HG03095 (cell line): Measurements from ENCODE around the gene KIF25.
"Not testable (repeated sequence)": the region's sequence is repeated elsewhere in the genome, so short reads cannot be mapped to it uniquely, and the experiment has no call there.

Experiments used
- ATAC-seq: cut with Tn5 transposase; IDR thresholded peaks from one replicate; pipeline ENCODE4 v1.9.1; 2021; ENCODE audit warnings: moderate library complexity; ENCODE audit not compliant: unreplicated experiment

Gene KIF25

GRCh38 chr6:168063431-168063830 is 66.0 kb downstream of the KIF25 start:
- no peak for ATAC-seq

GRCh38 chr6:168064226-168064807 is 66.8 kb downstream of the KIF25 start:
- ATAC-seq = no peak

GRCh38 chr6:168067081-168067759 is 69.7 kb downstream of the KIF25 start:
- no peak for ATAC-seq

GRCh38 chr6:168070804-168071203 is 73.3 kb downstream of the KIF25 start:
- ATAC-seq = no peak

- ATAC-seq = no peak
Observed at GRCh38 chr6:168071620-168072019, 74.1 kb downstream of the KIF25 start.

GRCh38 chr6:168072261-168072660 is 74.8 kb downstream of the KIF25 start:
- ATAC-seq = no peak

GRCh38 chr6:168072730-168073129 is 75.3 kb downstream of the KIF25 start:
- ATAC-seq = no peak

GRCh38 chr6:168073937-168074730 is 76.7 kb downstream of the KIF25 start:
- no peak for ATAC-seq

- ATAC-seq = no peak
Observed at GRCh38 chr6:168075216-168075615, 77.7 kb downstream of the KIF25 start.

- ATAC-seq = no peak
Observed at GRCh38 chr6:168075787-168076202, 78.3 kb downstream of the KIF25 start.

GRCh38 chr6:168077401-168077800 is 79.9 kb downstream of the KIF25 start:
- not testable (repeated sequence) for ATAC-seq

- no peak for ATAC-seq
Observed at GRCh38 chr6:168078175-168078942, 80.9 kb downstream of the KIF25 start.

- no peak for ATAC-seq
Observed at GRCh38 chr6:168078943-168079405, 81.5 kb downstream of the KIF25 start, which contains the start of gene FRMD1. TSS of gene FRMD1 (minus strand) at chr6:168079212. CDS start at chr6:168079094, 118 bp downstream.

GRCh38 chr6:168080393-168081077 is 83.1 kb downstream of the KIF25 start:
- ATAC-seq = no peak

GRCh38 chr6:168081858-168082546 is 84.5 kb downstream of the KIF25 start:
- no peak for ATAC-seq

GRCh38 chr6:168082860-168083513 is 85.5 kb downstream of the KIF25 start:
- no peak for ATAC-seq

- ATAC-seq = no peak
Observed at GRCh38 chr6:168083514-168083885, 86.0 kb downstream of the KIF25 start.

- ATAC-seq = no peak
Observed at GRCh38 chr6:168084465-168085160, 87.1 kb downstream of the KIF25 start.

GRCh38 chr6:168086066-168086465 is 88.6 kb downstream of the KIF25 start:
- no peak for ATAC-seq
